Mesodermal cell (in vitro differentiated cells): ENCODE data around the gene ULK1.

ENCODE experiments used
- H3K27ac ChIP-seq: 2 replicates; pipeline ENCODE4 v1.7.0; 2013; ENCODE audit warnings: mild to moderate bottlenecking, low read depth, low read length, moderate library complexity; ENCODE audit not compliant: severe bottlenecking
- H3K36me3 ChIP-seq: 2 replicates; pipeline ENCODE4 v1.7.1; 2013; ENCODE audit warnings: mild to moderate bottlenecking, low read length, moderate library complexity; ENCODE audit not compliant: control insufficient read depth, insufficient read depth
- H3K4me1 ChIP-seq: one replicate; pipeline ENCODE4 v1.7.1; 2013; ENCODE audit warnings: mild to moderate bottlenecking, low read length; ENCODE audit not compliant: insufficient read depth, control insufficient read depth, poor library complexity, severe bottlenecking
- H3K4me3 ChIP-seq: 2 replicates; pipeline ENCODE4 v1.7.0; 2013; ENCODE audit warnings: low read length, control low read depth, mild to moderate bottlenecking; ENCODE audit not compliant: insufficient read depth, poor library complexity, severe bottlenecking; ENCODE audit errors: extremely low read depth
- H3K9me3 ChIP-seq: 2 replicates; pipeline ENCODE4 v1.7.1; 2013; ENCODE audit warnings: mild to moderate bottlenecking, low read length, moderate library complexity; ENCODE audit not compliant: control insufficient read depth
- WGBS, 2 experiments: methylation state at CpG; one replicate each; pipeline ENCODE4 v1.1.5; 2013; ENCODE audit warnings: missing lambda C conversion rate in 2 of 2; ENCODE audit not compliant: insufficient coverage in 2 of 2; 5-methylcytosine and 5-hydroxymethylcytosine counted together

The ULK1 gene

GRCh38 chr12:131893605-131894312 is 663 bp upstream of the ULK1 start:
- no peak overlapping the region for H3K4me3 ChIP-seq
- H3K4me1 ChIP-seq: peaks cover 5% of the 10 kb centered on the region
- no peak overlapping the region for H3K27ac ChIP-seq
- no peaks in the 10 kb centered on the region for H3K9me3 ChIP-seq
- peaks cover 9% of the 10 kb centered on the region for H3K36me3 ChIP-seq
- 71 to 100% methylated on average over 4 to 8 of the region's 19 CpGs for WGBS, 2 experiments

- Histone ChIP-seq H3K36me3 (peaks cover 17% of the 10 kb centered on the region), H3K4me3 (peak overlapping the region; percentile 55), H3K9me3 (no peaks in the 10 kb centered on the region), H3K4me1 (peaks cover 5% of the 10 kb centered on the region), H3K27ac (no peak overlapping the region)
- WGBS, 2 experiments: 2 to 4% methylated on average over 31 to 34 of the region's 54 CpGs
Observed at GRCh38 chr12:131894981-131895639, 688 bp downstream of the ULK1 start.

- H3K4me1 ChIP-seq: peaks cover 9% of the 10 kb centered on the region
- H3K4me3 ChIP-seq: peak overlapping the region; percentile 55
- no peaks in the 10 kb centered on the region for H3K9me3 ChIP-seq
- H3K27ac ChIP-seq: peak overlapping the region; percentile 88
- peaks cover 23% of the 10 kb centered on the region for H3K36me3 ChIP-seq
- 6 to 8% methylated on average over 9 to 12 of the region's 12 CpGs for WGBS, 2 experiments
Observed at GRCh38 chr12:131895640-131896079, 1.2 kb downstream of the ULK1 start.

- peaks cover 9% of the 10 kb centered on the region for H3K4me1 ChIP-seq
- peak overlapping the region; percentile 55 for H3K4me3 ChIP-seq
- WGBS, 2 experiments: 5% methylated on average over 30 to 39 of the region's 39 CpGs
Observed at GRCh38 chr12:131896080-131896810, 1.8 kb downstream of the ULK1 start.

GRCh38 chr12:131896811-131897270 is 2.4 kb downstream of the ULK1 start:
- H3K4me3 ChIP-seq: peak overlapping the region; percentile 55
- peaks cover 9% of the 10 kb centered on the region for H3K4me1 ChIP-seq
- no peaks in the 10 kb centered on the region for H3K9me3 ChIP-seq
- peaks cover 27% of the 10 kb centered on the region for H3K36me3 ChIP-seq
- H3K27ac ChIP-seq: peak overlapping the region; percentile 88
- WGBS, 2 experiments: 90 to 92% methylated on average over 11 to 14 of the region's 14 CpGs

More at GRCh38 chr12:131896080-131896810, 1.8 kb downstream of the ULK1 start:
- Histone ChIP-seq H3K27ac (peak overlapping the region; percentile 88), H3K9me3 (no peaks in the 10 kb centered on the region), H3K36me3 (peaks cover 27% of the 10 kb centered on the region)

- Histone ChIP-seq H3K9me3 (no peaks in the 10 kb centered on the region), H3K4me3 (no peak overlapping the region), H3K36me3 (peaks cover 27% of the 10 kb centered on the region), H3K4me1 (peaks cover 9% of the 10 kb centered on the region), H3K27ac (no peak overlapping the region)
- WGBS, 2 experiments: 97 to 100% methylated on average over 12 to 18 of the region's 18 CpGs
Observed at GRCh38 chr12:131897276-131897675, 2.9 kb downstream of the ULK1 start.

- Histone ChIP-seq H3K36me3 (peaks cover 27% of the 10 kb centered on the region), H3K27ac (no peak overlapping the region), H3K9me3 (no peaks in the 10 kb centered on the region), H3K4me1 (peaks cover 9% of the 10 kb centered on the region), H3K4me3 (no peak overlapping the region)
- 87% methylated on average over 6 to 9 of the region's 9 CpGs for WGBS, 2 experiments
Observed at GRCh38 chr12:131897875-131898274, 3.5 kb downstream of the ULK1 start.

- H3K4me3 ChIP-seq: no peak overlapping the region
- WGBS, 2 experiments: 95 to 96% methylated on average over 6 of the region's 6 CpGs
- no peak overlapping the region for H3K27ac ChIP-seq
- peaks cover 9% of the 10 kb centered on the region for H3K4me1 ChIP-seq
- H3K9me3 ChIP-seq: no peaks in the 10 kb centered on the region
- peaks cover 34% of the 10 kb centered on the region for H3K36me3 ChIP-seq
Observed at GRCh38 chr12:131900397-131900796, 6.0 kb downstream of the ULK1 start.

- H3K4me1 ChIP-seq: peaks cover 5% of the 10 kb centered on the region
- WGBS, 2 experiments: 90 to 97% methylated on average over 22 to 26 of the region's 30 CpGs
Observed at GRCh38 chr12:131901431-131902331, 7.3 kb downstream of the ULK1 start.

More at GRCh38 chr12:131901431-131902331, 7.3 kb downstream of the ULK1 start:
- H3K27ac ChIP-seq: no peak overlapping the region
- H3K4me3 ChIP-seq: no peak overlapping the region
- H3K9me3 ChIP-seq: no peaks in the 10 kb centered on the region
- H3K36me3 ChIP-seq: peaks cover 37% of the 10 kb centered on the region
